GDM1 (cell line): ENCODE data around the gene DUSP15.

Experiments used
- DNase-seq: peaks from one replicate; lab custom pipeline; 2025; lab: John Stamatoyannopoulos, UW

Gene DUSP15

GRCh38 chr20:31860390-31861134 is 9.8 kb downstream of the DUSP15 start:
- no peak for DNase-seq

- DNase-seq = no peak
Measured at GRCh38 chr20:31859998-31860380, 10.3 kb downstream of the DUSP15 start.

GRCh38 chr20:31859266-31859997 is 10.9 kb downstream of the DUSP15 start:
- no peak for DNase-seq

GRCh38 chr20:31858760-31859083 is 11.6 kb downstream of the DUSP15 start:
- DNase-seq = no peak

- no peak for DNase-seq
Measured at GRCh38 chr20:31857861-31858759, 12.2 kb downstream of the DUSP15 start.

GRCh38 chr20:31856516-31856915 is 13.8 kb downstream of the DUSP15 start:
- DNase-seq = no peak

GRCh38 chr20:31853481-31853880 is 16.8 kb downstream of the DUSP15 start:
- no peak for DNase-seq

GRCh38 chr20:31851240-31851955 is 18.9 kb downstream of the DUSP15 start:
- DNase-seq = no peak

GRCh38 chr20:31849306-31849930 is 20.9 kb downstream of the DUSP15 start:
- no peak for DNase-seq

- DNase-seq = no peak
Measured at GRCh38 chr20:31848088-31848999, 22.0 kb downstream of the DUSP15 start.

GRCh38 chr20:31846793-31847138 is 23.6 kb downstream of the DUSP15 start:
- no peak for DNase-seq

GRCh38 chr20:31845300-31845863 is 24.9 kb downstream of the DUSP15 start, which contains the start of gene FOXS1:
Gene FOXS1, minus strand, starts transcription at chr20:31845604. Its CDS starts 62 bp downstream, at chr20:31845542.
- DNase-seq = no peak

- no peak for DNase-seq
Measured at GRCh38 chr20:31844737-31845299, 25.5 kb downstream of the DUSP15 start.

- DNase-seq = no peak
Measured at GRCh38 chr20:31843881-31844280, 26.4 kb downstream of the DUSP15 start.

- DNase-seq = no peak
Measured at GRCh38 chr20:31843288-31843687, 27.0 kb downstream of the DUSP15 start.

GRCh38 chr20:31842471-31843157 is 27.7 kb downstream of the DUSP15 start:
- no peak for DNase-seq

- DNase-seq = no peak
Measured at GRCh38 chr20:31841928-31842327, 28.4 kb downstream of the DUSP15 start.

GRCh38 chr20:31840906-31841816 is 29.2 kb downstream of the DUSP15 start:
- no peak for DNase-seq
